ENCODE measurements around the gene DLAT.

DNA sequence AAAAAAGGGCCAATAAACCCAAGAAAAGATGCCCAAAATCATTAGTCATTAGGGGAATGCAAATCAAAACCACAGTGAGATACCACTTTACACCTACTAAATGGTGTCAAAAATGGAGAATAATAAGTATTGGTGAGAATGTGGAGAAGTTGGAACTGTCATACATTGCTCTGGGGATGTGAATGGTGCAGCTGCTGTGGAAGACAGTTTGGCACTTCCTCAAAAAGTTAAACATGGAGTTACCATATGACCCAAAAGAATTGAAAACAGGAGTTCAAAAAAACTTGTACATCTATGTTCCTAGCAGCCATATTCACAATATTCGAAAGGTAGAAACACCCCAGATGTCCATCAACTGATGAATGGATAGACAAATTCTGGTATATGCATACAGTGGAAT lies 24.5 kb upstream of the DLAT start:
- TF ChIP-seq, protein P1, sequence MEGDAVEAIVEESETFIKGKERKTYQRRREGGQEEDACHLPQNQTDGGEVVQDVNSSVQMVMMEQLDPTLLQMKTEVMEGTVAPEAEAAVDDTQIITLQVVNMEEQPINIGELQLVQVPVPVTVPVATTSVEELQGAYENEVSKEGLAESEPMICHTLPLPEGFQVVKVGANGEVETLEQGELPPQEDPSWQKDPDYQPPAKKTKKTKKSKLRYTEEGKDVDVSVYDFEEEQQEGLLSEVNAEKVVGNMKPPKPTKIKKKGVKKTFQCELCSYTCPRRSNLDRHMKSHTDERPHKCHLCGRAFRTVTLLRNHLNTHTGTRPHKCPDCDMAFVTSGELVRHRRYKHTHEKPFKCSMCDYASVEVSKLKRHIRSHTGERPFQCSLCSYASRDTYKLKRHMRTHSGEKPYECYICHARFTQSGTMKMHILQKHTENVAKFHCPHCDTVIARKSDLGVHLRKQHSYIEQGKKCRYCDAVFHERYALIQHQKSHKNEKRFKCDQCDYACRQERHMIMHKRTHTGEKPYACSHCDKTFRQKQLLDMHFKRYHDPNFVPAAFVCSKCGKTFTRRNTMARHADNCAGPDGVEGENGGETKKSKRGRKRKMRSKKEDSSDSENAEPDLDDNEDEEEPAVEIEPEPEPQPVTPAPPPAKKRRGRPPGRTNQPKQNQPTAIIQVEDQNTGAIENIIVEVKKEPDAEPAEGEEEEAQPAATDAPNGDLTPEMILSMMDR (IDR thresholded peaks at IDR 0.05; ENCODE audit: insufficient read depth, low read length, poor library complexity, severe bottlenecking): no peak
- no peak for TF ChIP-seq EZH2phosphoT487 (conservative IDR thresholded peaks at IDR 0.05; ENCODE audit: low read length)
